Activated CD4-positive, alpha-beta memory T cell treated with anti-CD3 and anti-CD28 coated beads for 36 hours (primary cell): ENCODE data around the gene CTSK. TPM values are rescaled to one million over a fixed set of nuclear protein-coding genes. Genes with fewer than 3 reads are reported as not detected.
"Not testable (repeated sequence)": the region's sequence is repeated elsewhere in the genome, so short reads cannot be mapped to it uniquely, and the experiment has no call there.

ENCODE experiments used
- CTCF ChIA-PET: fragments of 350-600 bp; sonication (Branson Sonifier 250); formaldehyde crosslinking; loops from one replicate; lab custom pipeline; 2021; ENCODE audit warnings: antibody characterized with exemption, inconsistent platforms; lab: Charles Lee
- POLR2A ChIA-PET: fragments of 350-600 bp; sonication (Branson Sonifier 250); formaldehyde crosslinking; loops from one replicate; lab custom pipeline; 2021; ENCODE audit warnings: antibody characterized with exemption; lab: Charles Lee
- DNase-seq: peaks from one replicate; pipeline ENCODE4 v3.0.0-alpha.2; 2020
- H3K27ac Mint-ChIP-seq: one replicate; pipeline ENCODE4 v1.8.0; 2021; ENCODE audit warnings: mixed read lengths
- H3K27me3 Mint-ChIP-seq: one replicate; pipeline ENCODE4 v1.8.0; 2021; ENCODE audit warnings: mixed read lengths
- H3K36me3 Mint-ChIP-seq: one replicate; pipeline ENCODE4 v1.8.0; 2021; ENCODE audit warnings: mixed read lengths
- H3K4me1 Mint-ChIP-seq: one replicate; pipeline ENCODE4 v1.8.0; 2021; ENCODE audit warnings: low read depth, mixed read lengths
- H3K4me3 Mint-ChIP-seq: one replicate; pipeline ENCODE4 v1.8.0; 2021; ENCODE audit warnings: mild to moderate bottlenecking, mixed read lengths
- H3K9me3 Mint-ChIP-seq: one replicate; pipeline ENCODE4 v1.8.0; 2021; ENCODE audit warnings: mixed read lengths
- intact Hi-C: fragments of 100-400 bp; cut with micrococcal nuclease; formaldehyde crosslinking; loops from one replicate; pipeline ENCODE4 v1.15.1; 2023
- total RNA-seq, 2 experiments: library from RNA; stranded (reverse); gene quantifications; one replicate each; pipeline ENCODE4 v1.2.3, GENCODE V29; 2021

The CTSK gene
- 1 to 10 TPM; 1.4 to 1.7 TPM for total RNA-seq

- intact Hi-C loops = no loop called here
- H3K9me3 Mint-ChIP-seq = no peaks in the 10 kb centered on the region
- CTCF ChIA-PET = interaction anchor here (1.5 kb wide), 1 partner anchor 114 kb away, joined by 4 read pairs; no protein-coding TSS in a partner anchor
- H3K4me1 Mint-ChIP-seq = peaks cover 7% of the 10 kb centered on the region
- no peak for DNase-seq
- POLR2A ChIA-PET = no interaction called here
- H3K27ac Mint-ChIP-seq = no peak within 1 kb of the TSS
- H3K4me3 Mint-ChIP-seq = no peak within 1 kb of the TSS
- H3K36me3 Mint-ChIP-seq = no peaks in the 10 kb centered on the region
- H3K27me3 Mint-ChIP-seq = no peaks in the 10 kb centered on the region
Observed at GRCh38 chr1:150808121-150808520, at the start of gene CTSK. Gene CTSK, minus strand, starts transcription at chr1:150808260. Its CDS starts 1,455 bp downstream, at chr1:150806805.

- DNase-seq, POLR2A ChIA-PET, H3K27ac Mint-ChIP-seq, H3K4me3 Mint-ChIP-seq, H3K4me1 Mint-ChIP-seq, CTCF ChIA-PET, intact Hi-C loops, H3K9me3 Mint-ChIP-seq, H3K27me3 Mint-ChIP-seq: not testable (repeated sequence)
- peaks cover 20% of the 10 kb centered on the region for H3K36me3 Mint-ChIP-seq
Observed at GRCh38 chr1:150852734-150853133, 44.7 kb upstream of the CTSK start.

DNA sequence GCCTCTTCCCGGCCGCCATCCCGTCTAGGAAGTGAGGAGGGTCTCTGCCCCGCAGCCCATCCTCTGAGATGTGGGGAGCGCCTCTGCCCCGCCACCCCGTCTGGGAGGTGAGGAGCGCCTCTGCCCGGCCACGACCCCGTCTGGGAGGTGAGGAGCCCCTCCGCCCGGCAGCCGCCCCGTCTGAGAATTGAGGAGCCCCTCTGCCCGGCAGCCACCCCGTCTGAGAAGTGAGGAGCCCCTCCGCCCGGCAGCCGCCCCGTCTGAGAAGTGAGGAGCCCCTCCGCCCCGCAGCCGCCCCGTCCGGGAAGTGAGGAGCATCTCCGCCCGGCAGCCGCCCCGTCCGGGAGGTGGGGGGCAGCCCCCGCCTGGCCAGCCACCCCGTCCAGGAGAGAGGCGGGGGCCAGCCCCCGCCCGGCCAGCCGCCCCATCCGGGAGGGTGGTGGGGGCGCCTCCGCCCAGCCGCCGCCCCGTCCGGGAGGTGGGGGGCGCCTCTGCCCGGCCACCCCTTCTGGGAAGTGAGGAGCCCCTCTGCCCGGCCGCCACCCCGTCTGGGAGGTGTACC is 42.8 kb upstream of the CTSK start:
- POLR2A ChIA-PET, H3K27ac Mint-ChIP-seq, H3K27me3 Mint-ChIP-seq, DNase-seq, H3K4me3 Mint-ChIP-seq, CTCF ChIA-PET, H3K9me3 Mint-ChIP-seq, intact Hi-C loops: not testable (repeated sequence)
- Mint-ChIP-seq H3K4me1 (peaks cover 17% of the 10 kb centered on the region), H3K36me3 (peaks cover 25% of the 10 kb centered on the region)

- intact Hi-C loops = loop anchor here (1.0 kb wide), 2 partner anchors 30 to 76 kb away; partner anchors contain the start of gene ARNT
- Mint-ChIP-seq H3K4me3 (no peak overlapping the region), H3K27me3 (no peaks in the 10 kb centered on the region), H3K9me3 (no peaks in the 10 kb centered on the region), H3K36me3 (peaks cover 12% of the 10 kb centered on the region), H3K4me1 (peaks cover 30% of the 10 kb centered on the region), H3K27ac (no peak overlapping the region)
- DNase-seq = no peak
- ChIA-PET POLR2A (interaction anchor here (1.0 kb wide), 1 partner anchor 76 kb away, joined by 3 read pairs; no protein-coding TSS in a partner anchor), CTCF (interaction anchor here (1.1 kb wide), 1 partner anchor 28 kb away, joined by 3 read pairs; no protein-coding TSS in a partner anchor)
Observed at GRCh38 chr1:150846473-150847146, 38.5 kb upstream of the CTSK start.

DNA sequence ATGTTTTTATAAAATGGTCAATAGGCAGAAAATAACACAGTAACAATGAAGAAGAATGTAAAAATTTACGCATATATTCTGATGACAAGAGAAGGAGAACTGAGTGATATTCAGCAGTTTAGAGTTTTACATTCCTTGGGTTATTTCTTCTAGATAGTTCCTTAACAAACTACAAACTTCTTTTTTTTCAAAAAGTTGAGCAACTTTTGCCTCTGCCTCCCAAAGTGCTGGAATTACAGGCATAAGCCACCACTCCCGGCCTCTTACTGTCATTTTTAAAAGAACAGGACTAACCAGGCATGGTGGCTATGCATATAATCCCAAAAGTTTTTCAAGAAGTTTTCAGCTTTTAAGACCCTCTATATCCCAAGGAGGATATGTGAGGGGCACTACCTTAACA is 35.4 kb upstream of the CTSK start:
- peaks cover 34% of the 10 kb centered on the region for H3K4me1 Mint-ChIP-seq
- ChIA-PET POLR2A (no interaction called here), CTCF (no interaction called here)
- intact Hi-C loops = loop anchor here (5.0 kb wide), 1 partner anchor 76 kb away; the partner anchor contains the start of gene CTSS
- H3K27ac Mint-ChIP-seq = no peak overlapping the region
- H3K4me3 Mint-ChIP-seq = no peak overlapping the region
- no peak for DNase-seq
- H3K36me3 Mint-ChIP-seq = peaks cover 25% of the 10 kb centered on the region
- H3K9me3 Mint-ChIP-seq = no peaks in the 10 kb centered on the region
- H3K27me3 Mint-ChIP-seq = no peaks in the 10 kb centered on the region

- Mint-ChIP-seq H3K9me3 (no peaks in the 10 kb centered on the region), H3K27me3 (no peaks in the 10 kb centered on the region), H3K4me3 (no peak overlapping the region), H3K27ac (no peak overlapping the region), H3K4me1 (peaks cover 34% of the 10 kb centered on the region), H3K36me3 (peaks cover 25% of the 10 kb centered on the region)
- CTCF ChIA-PET = no interaction called here
- intact Hi-C loops = loop anchor here (5.0 kb wide), 1 partner anchor 76 kb away; the partner anchor contains the start of gene CTSS
- POLR2A ChIA-PET = no interaction called here
- no peak for DNase-seq
Observed at GRCh38 chr1:150842964-150843363, 34.9 kb upstream of the CTSK start.

DNA sequence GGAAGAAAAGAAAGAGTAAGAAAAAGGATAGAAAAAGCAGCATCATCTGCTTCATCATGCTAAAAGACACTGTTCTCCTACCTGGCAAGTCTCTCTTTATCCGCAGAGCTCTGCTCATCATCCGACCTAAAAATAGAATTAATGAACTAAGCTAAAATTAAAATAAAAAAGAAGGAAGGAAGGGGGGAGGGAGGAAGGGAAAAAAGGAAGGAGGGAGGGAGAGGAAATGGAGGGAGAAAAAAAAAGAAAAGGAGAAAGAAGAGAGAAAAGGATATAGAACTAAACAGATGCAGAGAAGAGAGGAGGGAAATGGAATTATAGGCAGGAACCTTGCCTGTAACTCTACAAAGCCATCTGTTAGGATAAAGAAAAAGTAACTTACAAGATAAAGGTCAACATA is 34.3 kb upstream of the CTSK start:
- no peak overlapping the region for H3K27ac Mint-ChIP-seq
- intact Hi-C loops = loop anchor here (5.0 kb wide), 1 partner anchor 75 kb away; the partner anchor contains the start of gene CTSS
- POLR2A ChIA-PET = interaction anchor here (0.6 kb wide), 1 partner anchor 64 kb away, joined by 7 read pairs; no protein-coding TSS in a partner anchor
- no peaks in the 10 kb centered on the region for H3K27me3 Mint-ChIP-seq
- CTCF ChIA-PET = no interaction called here
- H3K36me3 Mint-ChIP-seq = peaks cover 22% of the 10 kb centered on the region
- H3K9me3 Mint-ChIP-seq = no peaks in the 10 kb centered on the region
- H3K4me3 Mint-ChIP-seq = no peak overlapping the region
- H3K4me1 Mint-ChIP-seq = peaks cover 29% of the 10 kb centered on the region
- DNase-seq = no peak

DNA sequence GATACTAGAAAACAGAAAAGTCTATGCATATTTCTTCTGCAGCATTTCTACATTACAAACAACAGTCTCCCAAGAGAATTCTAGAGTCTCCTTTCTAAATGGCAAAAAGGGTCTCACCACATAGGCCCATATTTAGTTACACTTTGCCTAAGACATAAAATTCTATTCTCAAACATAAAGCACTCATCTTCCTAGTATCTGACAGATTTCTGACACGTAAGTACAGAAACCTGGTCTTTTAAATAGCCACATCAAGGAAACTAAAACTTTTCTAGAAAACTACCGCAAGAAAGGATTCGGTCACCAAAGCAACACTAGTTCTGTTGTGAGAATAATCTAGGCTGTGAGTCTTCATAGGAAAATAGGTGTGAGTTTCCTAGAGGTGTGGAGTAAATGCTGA is 33.6 kb upstream of the CTSK start:
- H3K4me1 Mint-ChIP-seq = peaks cover 23% of the 10 kb centered on the region
- H3K27ac Mint-ChIP-seq = no peak overlapping the region
- intact Hi-C loops = loop anchor here (1.0 to 5.0 kb wide), 2 partner anchors 74 to 81 kb away; partner anchors contain the start of gene CTSS
- no peaks in the 10 kb centered on the region for H3K27me3 Mint-ChIP-seq
- CTCF ChIA-PET = no interaction called here
- H3K36me3 Mint-ChIP-seq = peaks cover 23% of the 10 kb centered on the region
- no peaks in the 10 kb centered on the region for H3K9me3 Mint-ChIP-seq
- POLR2A ChIA-PET = no interaction called here
- DNase-seq = no peak
- no peak overlapping the region for H3K4me3 Mint-ChIP-seq

DNA sequence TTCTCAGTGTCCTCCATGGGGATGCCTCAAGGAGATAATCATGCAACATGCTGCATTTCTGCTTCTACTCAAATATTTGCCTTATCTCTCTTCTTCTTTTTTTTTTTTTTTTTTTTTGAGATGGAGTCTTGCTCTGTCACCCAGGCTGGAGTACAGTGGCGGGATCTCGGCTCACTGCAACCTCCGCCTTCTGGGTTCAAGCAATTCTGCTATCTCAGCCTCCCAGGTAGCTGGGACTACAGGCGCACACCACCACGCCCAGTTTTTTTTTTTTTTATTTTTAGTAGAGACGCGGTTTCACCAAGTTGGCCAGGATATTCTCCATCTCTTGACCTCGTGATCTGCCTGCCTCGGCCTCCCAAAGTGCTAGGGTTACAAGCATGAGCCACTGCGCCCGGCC is 32.8 kb upstream of the CTSK start:
- CTCF ChIA-PET = interaction anchor here (0.6 kb wide), 1 partner anchor 70 kb away, joined by 5 read pairs; no protein-coding TSS in a partner anchor
- H3K27me3 Mint-ChIP-seq, H3K4me3 Mint-ChIP-seq, POLR2A ChIA-PET, H3K27ac Mint-ChIP-seq, DNase-seq, H3K9me3 Mint-ChIP-seq: not testable (repeated sequence)
- Mint-ChIP-seq H3K4me1 (peaks cover 17% of the 10 kb centered on the region), H3K36me3 (peaks cover 25% of the 10 kb centered on the region)
- intact Hi-C loops = loop anchor here (1.0 to 5.0 kb wide), 2 partner anchors 74 to 81 kb away; partner anchors contain the start of gene CTSS

DNA sequence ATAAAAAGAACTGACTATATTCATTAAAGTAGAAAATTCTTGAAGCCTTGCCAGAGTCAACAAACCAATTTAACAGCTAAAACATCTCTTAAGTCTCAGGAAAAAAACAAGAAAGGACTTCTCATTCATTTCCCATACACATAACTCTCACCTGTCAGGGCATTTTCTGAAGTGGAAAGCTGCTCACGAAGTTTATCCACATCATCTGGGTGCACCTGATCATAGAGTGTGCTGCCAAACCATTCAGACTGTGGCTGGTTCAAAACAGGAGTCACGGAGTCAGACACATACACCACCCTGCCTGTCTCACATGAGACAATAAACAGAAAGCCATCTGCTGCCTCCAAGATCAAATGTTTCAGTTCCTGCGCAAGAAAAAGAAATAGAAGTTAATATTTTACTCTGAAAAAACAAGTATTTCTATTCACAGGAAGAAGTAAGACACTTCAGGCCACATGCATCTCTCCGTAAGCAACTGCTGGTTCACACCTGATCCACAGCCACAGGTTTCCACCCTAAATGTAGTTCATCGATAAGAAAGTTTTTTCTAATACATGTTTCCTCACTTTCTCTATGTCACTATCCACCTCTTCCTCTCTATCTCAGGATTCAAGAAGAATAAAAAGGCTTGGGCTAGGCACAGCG is 28.2 kb upstream of the CTSK start:
- Mint-ChIP-seq H3K36me3 (peaks cover 36% of the 10 kb centered on the region), H3K27me3 (no peaks in the 10 kb centered on the region), H3K9me3 (no peaks in the 10 kb centered on the region), H3K4me3 (no peak overlapping the region), H3K27ac (no peak overlapping the region), H3K4me1 (peaks cover under 1% of the 10 kb centered on the region)
- ChIA-PET CTCF (interaction anchor here (0.9 kb wide), 1 partner anchor 159 kb away, joined by 5 read pairs; no protein-coding TSS in a partner anchor), POLR2A (no interaction called here)
- no peak for DNase-seq
- intact Hi-C loops = no loop called here

DNA sequence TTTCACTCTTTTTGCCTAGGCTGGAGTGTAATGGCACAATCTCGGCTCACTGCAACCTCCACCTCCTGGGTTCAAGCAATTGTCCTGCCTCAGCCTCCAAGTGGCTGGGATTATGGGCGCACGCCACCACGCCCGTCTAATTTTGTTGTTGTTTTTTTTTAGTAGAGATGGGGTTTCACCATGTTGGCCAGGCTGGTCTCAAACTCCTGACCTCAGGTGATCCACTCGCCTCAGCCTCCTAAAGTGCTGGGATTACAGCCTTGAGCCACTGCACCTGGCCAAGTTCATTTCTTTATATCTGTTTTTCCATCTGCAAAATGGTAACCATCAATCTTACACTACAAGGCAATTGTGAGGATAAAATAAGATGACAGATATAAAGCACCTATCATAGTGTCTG is 25.9 kb upstream of the CTSK start:
- intact Hi-C loops, H3K27me3 Mint-ChIP-seq, DNase-seq, H3K27ac Mint-ChIP-seq, H3K9me3 Mint-ChIP-seq, POLR2A ChIA-PET, H3K4me3 Mint-ChIP-seq, H3K4me1 Mint-ChIP-seq, CTCF ChIA-PET: not testable (repeated sequence)
- peaks cover 40% of the 10 kb centered on the region for H3K36me3 Mint-ChIP-seq

DNA sequence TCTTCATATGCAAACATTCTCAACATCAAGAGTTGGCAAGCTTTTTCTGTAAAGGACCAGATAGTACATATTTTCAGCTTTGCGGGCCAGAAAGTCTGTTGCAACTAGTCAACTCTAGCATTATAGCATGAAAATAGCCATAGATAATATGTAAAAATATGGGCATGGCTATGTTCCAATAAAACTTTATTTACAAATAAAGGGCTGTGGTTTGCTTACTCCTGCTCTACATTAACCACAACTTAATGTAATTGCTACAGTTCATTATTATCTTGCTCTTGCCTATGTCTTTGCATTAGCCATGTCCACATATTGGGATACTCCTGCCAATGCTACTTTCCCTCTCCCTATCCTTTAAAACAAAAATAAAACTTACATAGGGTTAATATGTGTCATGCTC is 24.5 kb upstream of the CTSK start:
- Mint-ChIP-seq H3K36me3 (peaks cover 38% of the 10 kb centered on the region), H3K27ac (no peak overlapping the region), H3K4me1 (no peaks in the 10 kb centered on the region), H3K27me3 (no peaks in the 10 kb centered on the region), H3K9me3 (no peaks in the 10 kb centered on the region), H3K4me3 (no peak overlapping the region)
- intact Hi-C loops = no loop called here
- DNase-seq = no peak
- POLR2A ChIA-PET = no interaction called here
- CTCF ChIA-PET = interaction anchor here (0.6 kb wide), 1 partner anchor 148 kb away, joined by 3 read pairs; no protein-coding TSS in a partner anchor
